ENCODE measurements around the gene MMP8.
"Not testable (repeated sequence)": the region's sequence is repeated elsewhere in the genome, so short reads cannot be mapped to it uniquely, and the experiment has no call there.

MMP8 gene

GRCh38 chr11:102724904-102725500 is at the start of gene MMP8:
TSS of gene MMP8 (minus strand) at chr11:102724954. CDS start at chr11:102724855, 99 bp downstream.
- DNase-seq (ENCODE audit: low spot score): no peak

GRCh38 chr11:102773386-102773785 is 48.6 kb upstream of the MMP8 start:
- DNase-seq (ENCODE audit: low spot score): no peak

GRCh38 chr11:102771351-102771750 is 46.6 kb upstream of the MMP8 start:
- no peak for DNase-seq (ENCODE audit: low spot score)

GRCh38 chr11:102770191-102770590 is 45.4 kb upstream of the MMP8 start:
- no peak for DNase-seq (ENCODE audit: low spot score)

- DNase-seq (ENCODE audit: low spot score): no peak
Measured at GRCh38 chr11:102767800-102768199, 43.0 kb upstream of the MMP8 start.

GRCh38 chr11:102763440-102763839 is 38.7 kb upstream of the MMP8 start:
- peak; percentile 88 for DNase-seq (ENCODE audit: low spot score)

GRCh38 chr11:102762361-102762767 is 37.6 kb upstream of the MMP8 start:
- peak; percentile 93 for DNase-seq (ENCODE audit: low spot score)

- DNase-seq (ENCODE audit: low spot score): peak; percentile 80
Measured at GRCh38 chr11:102761646-102762238, 37.0 kb upstream of the MMP8 start.

- peak; percentile 95 for DNase-seq (ENCODE audit: low spot score)
Measured at GRCh38 chr11:102760344-102761035, 35.7 kb upstream of the MMP8 start.

- DNase-seq (ENCODE audit: low spot score): peak; percentile 88
Measured at GRCh38 chr11:102757823-102758549, 33.2 kb upstream of the MMP8 start.

GRCh38 chr11:102753267-102753666 is 28.5 kb upstream of the MMP8 start:
- no peak for DNase-seq (ENCODE audit: low spot score)

GRCh38 chr11:102751673-102752072 is 26.9 kb upstream of the MMP8 start:
- no peak for DNase-seq (ENCODE audit: low spot score)

GRCh38 chr11:102749101-102749722 is 24.5 kb upstream of the MMP8 start:
- DNase-seq (ENCODE audit: low spot score): no peak

- DNase-seq (ENCODE audit: low spot score): not testable (repeated sequence)
Measured at GRCh38 chr11:102746746-102747578, 22.2 kb upstream of the MMP8 start.

GRCh38 chr11:102734650-102735049 is 9.9 kb upstream of the MMP8 start:
- DNase-seq (ENCODE audit: low spot score): no peak

GRCh38 chr11:102733232-102733875 is 8.6 kb upstream of the MMP8 start:
- DNase-seq (ENCODE audit: low spot score): peak; percentile 76

- not testable (repeated sequence) for DNase-seq (ENCODE audit: low spot score)
Measured at GRCh38 chr11:102730944-102731343, 6.2 kb upstream of the MMP8 start.

GRCh38 chr11:102729849-102730815 is 5.4 kb upstream of the MMP8 start:
- no peak for DNase-seq (ENCODE audit: low spot score)

- DNase-seq (ENCODE audit: low spot score): no peak
Measured at GRCh38 chr11:102727890-102728289, 3.1 kb upstream of the MMP8 start.

GRCh38 chr11:102722821-102723220 is 1.9 kb downstream of the MMP8 start:
- DNase-seq (ENCODE audit: low spot score): no peak

All from kidney tubule cell (primary cell).